Hepatocyte (in vitro differentiated cells): ENCODE measurements around the gene SLC25A38.

Experiments
- EZH2 ChIP-seq: fragments of 200-600 bp; sonication (generic); IDR thresholded peaks from 2 replicates; pipeline ENCODE4 v1.6.1; 2016; ENCODE audit warnings: antibody characterized with exemption, mild to moderate bottlenecking, borderline replicate concordance
- TF ChIP-seq, protein P1 (sequence below): fragments of 200-600 bp; sonication (generic); IDR thresholded peaks from 2 replicates; pipeline ENCODE4 v1.5.1; 2016; ENCODE audit warnings: antibody characterized with exemption, mild to moderate bottlenecking; ENCODE audit not compliant: poor library complexity

DNA sequence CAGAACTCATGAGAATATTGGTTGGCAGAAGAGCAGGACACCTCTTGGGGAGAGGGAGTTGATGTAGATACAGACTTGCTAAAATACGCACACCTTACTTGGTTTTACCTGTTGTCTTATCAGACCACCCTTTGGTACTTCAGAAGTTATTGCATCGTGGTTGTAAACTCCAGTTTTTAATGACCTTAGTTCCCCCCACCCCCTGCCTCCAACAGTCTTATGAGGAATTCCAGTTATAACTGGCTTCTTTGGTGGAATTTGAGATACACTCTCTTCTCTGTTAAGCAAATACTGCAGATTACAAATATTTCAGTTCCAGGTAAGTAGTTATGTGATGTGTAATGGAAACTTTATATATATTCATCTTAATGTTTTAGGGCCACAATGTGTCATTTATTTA is 5.0 kb downstream of the SLC25A38 start:
- TF ChIP-seq, protein P1, sequence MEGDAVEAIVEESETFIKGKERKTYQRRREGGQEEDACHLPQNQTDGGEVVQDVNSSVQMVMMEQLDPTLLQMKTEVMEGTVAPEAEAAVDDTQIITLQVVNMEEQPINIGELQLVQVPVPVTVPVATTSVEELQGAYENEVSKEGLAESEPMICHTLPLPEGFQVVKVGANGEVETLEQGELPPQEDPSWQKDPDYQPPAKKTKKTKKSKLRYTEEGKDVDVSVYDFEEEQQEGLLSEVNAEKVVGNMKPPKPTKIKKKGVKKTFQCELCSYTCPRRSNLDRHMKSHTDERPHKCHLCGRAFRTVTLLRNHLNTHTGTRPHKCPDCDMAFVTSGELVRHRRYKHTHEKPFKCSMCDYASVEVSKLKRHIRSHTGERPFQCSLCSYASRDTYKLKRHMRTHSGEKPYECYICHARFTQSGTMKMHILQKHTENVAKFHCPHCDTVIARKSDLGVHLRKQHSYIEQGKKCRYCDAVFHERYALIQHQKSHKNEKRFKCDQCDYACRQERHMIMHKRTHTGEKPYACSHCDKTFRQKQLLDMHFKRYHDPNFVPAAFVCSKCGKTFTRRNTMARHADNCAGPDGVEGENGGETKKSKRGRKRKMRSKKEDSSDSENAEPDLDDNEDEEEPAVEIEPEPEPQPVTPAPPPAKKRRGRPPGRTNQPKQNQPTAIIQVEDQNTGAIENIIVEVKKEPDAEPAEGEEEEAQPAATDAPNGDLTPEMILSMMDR = no peak
- no peak for TF ChIP-seq EZH2
